HT-29 (cell line): Measurements from ENCODE around the gene TBL3. TPM values are rescaled to one million over a fixed set of nuclear protein-coding genes. Genes with fewer than 3 reads are reported as not detected.

Experiments used
- DNase-seq: peaks from one replicate; pipeline ENCODE4 v3.0.0-alpha.2; 2015; ENCODE audit warnings: low spot score
- total RNA-seq: library from RNA; depleted of rRNA; stranded (reverse); fragments of >200 nt; shearing (Covaris generic); gene quantifications from 2 replicates; pipeline ENCODE4 v1.2.3, GENCODE V29; 2014

Gene TBL3
- total RNA-seq, 1 experiment from 2014 or later = 134 TPM

GRCh38 chr16:2015117-2015946 lies 43.5 kb downstream of the TBL3 start:
- DNase-seq = peak; percentile 70

DNA sequence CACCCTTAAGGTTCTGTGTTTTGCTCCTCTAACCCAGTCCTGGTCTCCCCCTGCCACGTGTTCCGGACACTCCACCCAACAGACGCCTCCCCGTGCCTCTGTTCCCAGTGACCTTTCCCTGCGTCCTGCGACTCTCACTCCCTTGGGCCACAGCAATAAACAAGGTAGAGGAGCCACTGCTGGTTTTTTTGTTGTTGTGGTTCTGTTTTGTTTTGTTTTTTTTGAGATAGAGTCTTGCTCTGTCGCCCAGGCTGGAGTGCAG lies 44.0 kb downstream of the TBL3 start:
- DNase-seq = no peak

DNA sequence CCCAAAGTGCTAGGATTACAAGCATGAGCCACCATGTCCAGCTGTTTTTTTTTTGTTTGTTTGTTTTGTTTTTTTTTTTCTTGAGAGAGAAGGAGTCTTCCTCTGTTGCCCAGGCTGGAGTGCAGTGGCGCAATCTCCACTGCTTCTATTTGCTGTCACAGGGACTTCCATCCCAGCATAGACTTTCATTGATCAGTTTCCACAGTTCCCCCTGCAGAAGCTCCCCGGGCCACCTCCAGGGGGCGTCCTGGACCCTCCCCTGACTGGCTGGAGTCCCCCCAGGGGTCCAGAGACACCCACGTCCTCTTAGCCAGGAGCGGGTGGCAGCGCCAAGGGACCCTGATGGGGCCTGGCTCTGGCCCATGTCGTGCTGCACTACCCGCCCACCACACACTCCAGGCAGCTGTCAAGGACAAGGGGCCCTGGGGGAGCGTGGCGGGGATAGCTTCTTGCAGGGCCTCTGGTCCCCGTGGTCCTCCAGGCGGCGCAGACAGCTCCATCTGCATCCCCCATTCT lies 44.6 kb downstream of the TBL3 start:
- no peak for DNase-seq

GRCh38 chr16:2019518-2019920 lies 47.7 kb downstream of the TBL3 start, which contains the start of gene NPW:
TSS of gene NPW (plus strand) at chr16:2019785.
- no peak for DNase-seq

GRCh38 chr16:2019921-2020831 lies 48.3 kb downstream of the TBL3 start:
- DNase-seq = no peak

DNA sequence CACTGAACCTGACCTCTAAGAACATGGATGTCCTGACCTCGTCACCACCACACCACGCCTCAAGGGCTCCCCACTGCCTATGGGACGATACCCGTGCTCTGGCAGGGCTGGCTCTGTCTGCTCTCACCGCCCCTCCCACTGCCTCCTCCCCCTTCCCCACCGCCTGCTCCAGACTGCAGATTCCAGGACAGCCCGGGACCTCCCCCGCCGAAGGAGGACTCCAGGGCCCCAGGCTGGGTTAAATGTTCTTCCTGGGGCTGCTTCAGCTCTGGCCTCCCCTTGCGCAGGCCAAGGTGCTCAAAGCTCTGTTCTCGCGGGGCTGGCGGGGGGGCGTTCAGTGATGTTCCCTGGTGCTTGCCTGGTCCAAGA lies 50.9 kb downstream of the TBL3 start:
- DNase-seq = no peak

DNA sequence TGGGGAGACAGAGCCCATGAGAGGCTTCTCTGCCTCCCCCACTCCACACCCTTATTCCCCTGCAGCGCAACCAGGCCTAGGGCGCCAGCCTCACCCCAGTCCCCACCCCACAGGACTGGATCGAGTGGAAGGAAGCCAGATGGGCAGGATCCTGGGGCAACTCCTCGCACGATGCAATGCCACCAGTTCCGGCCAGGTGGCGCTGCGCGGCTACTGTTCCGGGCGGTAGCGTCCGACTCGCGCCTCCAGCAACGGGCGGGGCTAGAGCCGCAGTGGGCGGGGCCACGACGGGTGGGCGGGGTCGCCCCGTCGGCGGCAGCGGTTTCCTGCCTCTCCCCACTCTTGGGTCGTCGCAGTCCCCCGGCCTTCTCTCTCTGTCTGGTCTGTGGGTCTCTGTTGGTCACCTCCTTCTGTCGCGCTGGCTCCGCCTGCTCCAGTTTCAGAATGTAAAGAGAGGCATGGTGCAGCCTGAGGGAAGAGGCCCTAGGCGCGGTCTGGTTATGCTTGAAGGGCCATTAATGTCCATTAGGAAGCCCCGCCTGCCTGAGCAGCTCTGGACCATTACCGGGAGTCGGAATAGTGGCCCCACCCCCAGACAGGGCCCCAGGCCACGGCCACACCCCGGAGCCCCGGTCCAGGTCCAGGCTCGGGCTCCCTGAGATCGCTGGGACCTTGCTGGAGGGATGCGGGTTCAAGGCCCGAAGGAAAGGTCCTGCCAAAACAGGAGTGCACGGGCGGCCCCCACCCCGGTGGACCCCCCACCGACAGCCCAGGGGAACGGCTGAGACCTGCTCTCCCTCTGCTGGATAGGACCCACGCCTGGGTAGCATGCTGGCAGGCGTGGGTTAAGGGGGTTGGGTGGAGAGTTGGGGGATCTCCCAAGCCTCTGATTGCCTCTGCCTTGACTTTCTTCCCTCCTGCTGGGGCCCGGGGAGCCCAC lies 51.5 kb downstream of the TBL3 start:
- peak; percentile 98 for DNase-seq

GRCh38 chr16:2024032-2024420 lies 52.2 kb downstream of the TBL3 start:
- no peak for DNase-seq

DNA sequence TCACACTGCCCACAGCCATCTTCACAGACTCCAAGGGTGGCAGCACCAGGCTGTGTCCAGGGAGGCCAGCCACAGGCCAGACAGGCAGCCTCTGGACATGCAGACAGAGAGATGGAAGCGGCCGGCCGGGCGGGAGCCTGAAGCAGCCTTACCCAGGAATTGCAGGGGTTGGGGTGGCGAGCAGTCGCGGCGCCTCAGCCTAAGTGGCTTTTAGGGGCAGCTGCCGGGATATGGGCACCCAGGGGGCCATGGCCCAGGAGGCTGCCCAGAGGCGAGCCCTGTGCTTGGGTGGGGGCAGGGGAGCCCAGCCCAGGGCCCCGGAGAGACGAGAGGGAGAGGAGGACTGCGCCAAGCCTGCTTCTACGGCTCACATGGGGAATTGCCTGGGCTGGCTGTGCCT lies 53.4 kb downstream of the TBL3 start:
- no peak for DNase-seq

GRCh38 chr16:2025878-2026460 lies 54.1 kb downstream of the TBL3 start:
- no peak for DNase-seq

DNA sequence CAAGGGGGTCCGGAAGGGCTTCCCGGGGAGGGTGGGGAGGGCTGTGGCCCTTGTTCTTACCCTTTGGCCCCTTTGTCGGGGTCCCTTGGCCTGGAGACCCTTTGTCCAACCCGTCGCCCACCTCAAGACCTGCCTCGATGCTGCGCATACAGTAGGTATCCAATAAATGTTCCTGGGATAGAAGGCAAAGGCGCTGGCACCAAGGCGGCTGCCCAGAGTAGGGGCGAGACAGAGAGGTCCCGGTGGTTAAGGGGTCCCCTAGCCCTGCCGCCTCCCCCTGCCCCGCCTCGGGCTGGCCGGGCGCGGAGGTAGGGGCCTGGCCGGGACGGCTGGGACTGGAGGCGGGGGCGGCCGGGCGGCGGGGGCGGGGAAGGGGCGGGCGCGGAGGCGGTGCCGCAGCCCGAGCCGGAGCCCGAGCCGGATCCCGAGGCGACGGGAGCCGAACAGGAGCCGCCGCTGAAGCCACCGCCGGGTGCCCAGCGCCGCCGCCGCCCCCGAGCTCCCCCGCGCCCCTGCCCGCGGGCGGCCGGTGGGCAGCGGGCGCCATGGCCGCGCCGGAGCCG lies 54.7 kb downstream of the TBL3 start, which contains the start of gene NHERF2:
NHERF2 (plus strand) TSS at position 442 of the 563 bp plus-strand sequence; CDS start at position 546, 104 bp downstream.
- no peak for DNase-seq

DNA sequence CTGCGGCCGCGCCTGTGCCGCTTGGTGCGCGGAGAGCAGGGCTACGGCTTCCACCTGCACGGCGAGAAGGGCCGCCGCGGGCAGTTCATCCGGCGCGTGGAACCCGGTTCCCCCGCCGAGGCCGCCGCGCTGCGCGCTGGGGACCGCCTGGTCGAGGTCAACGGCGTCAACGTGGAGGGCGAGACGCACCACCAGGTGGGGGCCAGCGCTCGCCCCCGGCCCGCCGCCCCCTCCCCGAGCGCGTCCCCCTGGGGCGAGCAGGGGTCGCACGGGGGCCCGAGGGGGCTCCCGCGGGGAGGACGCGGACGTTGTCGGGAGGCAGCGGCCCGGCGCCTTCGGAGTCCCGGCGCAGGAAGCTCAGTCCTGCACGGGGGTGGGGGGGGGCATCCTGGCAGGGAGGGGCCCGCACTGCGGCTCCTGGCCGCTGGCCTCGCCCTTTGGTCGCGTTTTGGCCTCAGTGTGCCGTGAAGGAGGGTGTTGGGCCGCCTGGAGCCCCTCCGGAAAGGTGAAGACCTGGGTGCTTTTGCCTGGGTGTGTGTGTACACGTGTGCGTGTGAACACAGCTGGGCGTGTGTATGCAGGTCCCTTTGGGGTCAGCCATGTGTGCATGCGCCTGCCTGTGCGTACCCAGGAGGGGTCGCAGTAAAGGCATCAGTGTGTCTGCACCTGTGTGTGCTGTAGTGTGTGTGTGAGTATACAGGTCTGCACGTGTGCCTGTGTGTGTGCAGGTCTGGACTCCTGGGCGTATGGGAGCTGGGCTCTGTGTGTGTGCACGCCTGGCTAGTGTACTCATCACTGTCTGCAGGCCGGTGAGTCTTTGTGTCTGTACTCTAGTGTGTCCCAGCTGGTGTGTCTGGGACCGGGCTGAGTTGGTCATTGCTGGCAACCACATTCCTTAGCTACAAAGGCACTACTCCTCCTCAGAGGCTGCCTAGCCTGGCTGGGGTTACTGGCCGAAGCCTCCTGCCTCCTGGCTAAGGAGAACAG lies 55.5 kb downstream of the TBL3 start:
- peak; percentile 56 for DNase-seq

DNA sequence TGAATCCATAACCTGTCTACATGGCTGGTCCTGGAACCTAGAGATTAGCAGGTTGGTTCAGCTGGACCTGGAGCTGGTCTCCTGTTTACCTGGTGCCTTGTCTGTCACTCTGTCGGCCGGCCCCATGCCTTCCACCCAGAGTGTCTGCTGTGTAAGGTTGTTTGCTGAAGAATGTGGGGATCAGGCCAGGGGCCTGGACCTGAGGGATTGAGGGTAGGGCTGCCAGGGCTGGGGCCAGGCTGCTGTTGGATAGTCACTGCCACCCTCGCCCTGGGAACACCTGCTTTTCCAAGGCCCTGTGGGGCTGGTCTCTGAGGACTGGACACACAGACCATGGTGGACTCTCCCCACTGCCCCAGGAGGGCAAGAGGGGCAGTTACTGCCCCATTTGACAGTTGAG lies 56.3 kb downstream of the TBL3 start:
- DNase-seq = no peak

DNA sequence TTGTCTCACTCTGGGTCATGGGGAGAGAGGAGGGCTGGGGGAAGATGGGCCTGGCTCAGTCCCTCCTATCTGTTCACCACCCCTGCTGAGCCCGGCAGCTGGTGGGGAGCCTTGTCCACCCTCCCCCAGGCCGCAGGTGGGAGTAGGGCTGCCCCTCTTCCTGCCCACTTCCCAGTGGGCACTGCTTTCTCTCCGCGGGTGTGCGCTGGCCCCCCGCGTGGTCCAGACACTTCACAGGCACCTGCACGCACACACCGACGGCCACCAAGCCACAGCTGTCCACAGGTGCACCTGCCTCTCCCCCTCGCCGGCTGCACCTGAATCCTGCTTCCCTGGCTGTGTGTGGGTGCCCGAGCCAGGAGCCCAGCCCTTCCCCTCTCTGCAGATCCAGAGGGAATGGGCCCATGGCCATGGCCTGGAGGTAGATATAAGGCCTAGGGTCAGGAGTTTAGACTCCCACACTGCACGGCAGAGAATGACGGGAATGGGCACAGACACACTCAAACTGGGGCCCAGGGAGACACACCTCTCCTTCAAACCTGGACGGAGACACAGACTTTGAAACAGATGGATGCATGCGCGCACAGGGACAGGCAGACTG lies 56.9 kb downstream of the TBL3 start:
- no peak for DNase-seq

GRCh38 chr16:2029350-2029749 lies 57.5 kb downstream of the TBL3 start:
- DNase-seq = no peak

DNA sequence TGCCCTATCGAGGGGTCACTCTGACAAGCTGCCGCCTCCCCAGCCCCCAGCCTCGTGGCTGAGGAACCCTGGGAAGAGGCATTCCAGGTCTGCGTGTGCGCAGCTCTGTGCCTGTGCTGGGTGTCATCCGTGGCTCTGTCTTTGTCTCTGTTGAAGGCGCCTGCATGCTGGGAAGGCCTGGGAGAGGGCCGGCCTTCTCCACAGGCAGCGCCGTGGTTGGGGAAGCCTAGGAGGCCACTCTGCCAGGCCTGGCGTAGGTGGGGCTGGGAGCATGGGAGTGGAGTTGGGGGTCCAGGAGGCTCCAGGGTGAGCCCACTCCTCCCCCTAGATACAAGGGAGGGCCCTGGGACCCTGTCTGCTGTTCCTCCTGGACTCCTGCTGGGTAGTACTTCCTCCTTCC lies 58.2 kb downstream of the TBL3 start:
- DNase-seq = no peak

DNA sequence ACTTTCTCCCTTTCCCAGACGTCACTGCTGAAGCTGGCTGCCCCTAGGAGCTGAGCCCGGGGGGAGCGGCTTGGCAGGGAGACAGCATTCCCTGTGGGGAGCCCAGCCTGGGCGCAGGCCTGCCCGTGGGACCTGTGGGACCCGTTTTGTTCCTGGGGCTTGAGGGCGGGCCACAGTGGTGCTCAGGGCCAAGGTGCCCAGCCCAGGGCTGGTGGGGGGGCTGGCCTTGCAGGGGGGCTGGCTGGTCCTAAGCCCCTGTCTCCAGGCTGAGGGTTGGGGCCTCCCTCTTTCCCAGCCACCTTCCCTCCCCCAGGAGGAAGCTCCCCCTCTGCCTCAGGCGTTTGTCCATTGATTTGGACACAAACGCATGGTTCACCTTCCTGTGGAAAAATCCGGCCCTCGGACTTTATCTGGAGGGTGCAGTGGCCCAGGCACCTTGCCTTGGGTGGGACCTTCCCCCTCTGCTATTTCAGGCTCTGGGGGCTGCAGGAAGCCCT lies 59.3 kb downstream of the TBL3 start:
- no peak for DNase-seq
